Esophagus squamous epithelium (tissue), 5 donors: ENCODE measurements around the gene CDH12. TPM values are rescaled to one million over a fixed set of nuclear protein-coding genes. Genes with fewer than 3 reads are reported as not detected.

Experiments
- DNase-seq: peaks from one replicate; lab custom pipeline; 2025; lab: John Stamatoyannopoulos, UW
- H3K27ac ChIP-seq, 4 donors: fragments of 200-600 bp; sonication (generic); one replicate each; pipeline ENCODE4 v1.5.1; 2016 to 2019; ENCODE audit warnings: mild to moderate bottlenecking in 1 of 4
- H3K27me3 ChIP-seq, 4 donors: fragments of 200-600 bp; sonication (generic); 1 replicate in 3 of 4; 2 replicates in 1 of 4; pipeline versions ENCODE4 v1.5.1 to v1.6.0; 2017 to 2021; ENCODE audit warnings: antibody characterized with exemption in 1 of 4
- H3K36me3 ChIP-seq, 3 donors: fragments of 200-600 bp; sonication (generic); one replicate each; pipeline ENCODE4 v1.5.1; 2016 to 2019
- H3K4me1 ChIP-seq, 3 donors: fragments of 200-600 bp; sonication (generic); one replicate each; pipeline ENCODE4 v1.5.1; 2017 to 2019
- H3K4me3 ChIP-seq, 4 donors: fragments of 200-600 bp; sonication (generic); 1 replicate in 3 of 4; 2 replicates in 1 of 4; pipeline ENCODE4 v1.5.1; 2016 to 2019; ENCODE audit warnings: mild to moderate bottlenecking in 2 of 4, moderate library complexity in 1 of 4
- H3K9me3 ChIP-seq, 3 donors: fragments of 200-600 bp; sonication (generic); one replicate each; pipeline ENCODE4 v1.5.1; 2016 to 2019
- POLR2A ChIP-seq, 4 donors: fragments of 450-650 bp; IDR thresholded peaks; one replicate each; pipeline ENCODE4 v1.6.1; 2017; ENCODE audit warnings: antibody characterized with exemption in 4 of 4, mild to moderate bottlenecking in 4 of 4, moderate library complexity in 3 of 4
- WGBS, 2 donors: methylation state at CpG; one replicate each; pipeline ENCODE4 v1.1.5; 2018; 5-methylcytosine and 5-hydroxymethylcytosine counted together
- intact Hi-C: fragments of 100-400 bp; cut with DNase I; formaldehyde crosslinking; loops from one replicate; pipeline ENCODE4 v1.15.0; 2022
- total RNA-seq, 4 donors: library from RNA; depleted of rRNA; stranded (reverse); fragments of >200 nt; gene quantifications; one replicate each; pipeline ENCODE4 v1.1.0, GENCODE V29; 2016
- TF ChIP-seq, protein P1 (sequence below), 6 experiments: fragments of 450-650 bp in 4 of 6; fragments of 200-600 bp in 2 of 6; sonication (generic) in 2 of 6; IDR thresholded peaks; one replicate each; pipeline ENCODE4 v1.5.1; 2016 to 2019; ENCODE audit warnings: antibody characterized with exemption in 6 of 6, mild to moderate bottlenecking in 4 of 6, moderate library complexity in 4 of 6
- donor health status: DM: yes; HTN: yes; CAD: no.

CDH12 gene
- total RNA-seq, 4 donors from 2014 or later: not detected

DNA sequence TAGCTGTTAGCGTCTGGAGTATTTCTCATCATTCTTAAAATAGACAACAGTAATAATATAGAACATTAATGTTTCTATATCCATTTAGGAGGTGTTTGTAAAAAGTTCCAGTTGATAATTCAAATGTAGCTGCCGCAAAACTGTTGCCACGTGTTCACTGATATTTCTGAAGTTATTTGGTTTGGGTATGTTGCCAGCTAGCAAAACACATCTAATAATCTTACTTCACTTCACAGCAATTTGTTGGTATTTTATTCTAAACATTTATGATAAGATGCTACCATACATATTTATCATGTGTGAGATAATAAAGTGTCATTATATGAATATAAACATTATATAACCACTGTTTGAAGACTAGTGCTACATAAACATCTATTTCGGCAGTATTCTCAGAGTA lies 101.6 kb downstream of the CDH12 start:
- intact Hi-C loops: no loop called here
- DNase-seq: no peak
- Histone ChIP-seq H3K4me3 (no peak overlapping the region), H3K36me3 (no peaks in the 10 kb centered on the region), H3K27me3 (no peaks in the 10 kb centered on the region), H3K9me3 (no peaks in the 10 kb centered on the region), H3K4me1 (no peaks in the 10 kb centered on the region), H3K27ac (no peak overlapping the region)
- TF ChIP-seq, protein P1, sequence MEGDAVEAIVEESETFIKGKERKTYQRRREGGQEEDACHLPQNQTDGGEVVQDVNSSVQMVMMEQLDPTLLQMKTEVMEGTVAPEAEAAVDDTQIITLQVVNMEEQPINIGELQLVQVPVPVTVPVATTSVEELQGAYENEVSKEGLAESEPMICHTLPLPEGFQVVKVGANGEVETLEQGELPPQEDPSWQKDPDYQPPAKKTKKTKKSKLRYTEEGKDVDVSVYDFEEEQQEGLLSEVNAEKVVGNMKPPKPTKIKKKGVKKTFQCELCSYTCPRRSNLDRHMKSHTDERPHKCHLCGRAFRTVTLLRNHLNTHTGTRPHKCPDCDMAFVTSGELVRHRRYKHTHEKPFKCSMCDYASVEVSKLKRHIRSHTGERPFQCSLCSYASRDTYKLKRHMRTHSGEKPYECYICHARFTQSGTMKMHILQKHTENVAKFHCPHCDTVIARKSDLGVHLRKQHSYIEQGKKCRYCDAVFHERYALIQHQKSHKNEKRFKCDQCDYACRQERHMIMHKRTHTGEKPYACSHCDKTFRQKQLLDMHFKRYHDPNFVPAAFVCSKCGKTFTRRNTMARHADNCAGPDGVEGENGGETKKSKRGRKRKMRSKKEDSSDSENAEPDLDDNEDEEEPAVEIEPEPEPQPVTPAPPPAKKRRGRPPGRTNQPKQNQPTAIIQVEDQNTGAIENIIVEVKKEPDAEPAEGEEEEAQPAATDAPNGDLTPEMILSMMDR (IDR thresholded peaks at IDR 0.05): no peak
- TF ChIP-seq POLR2A (IDR thresholded peaks at IDR 0.05): no peak
- 62% methylated on average over 4 of the region's 4 CpGs for WGBS, 2 donors

DNA sequence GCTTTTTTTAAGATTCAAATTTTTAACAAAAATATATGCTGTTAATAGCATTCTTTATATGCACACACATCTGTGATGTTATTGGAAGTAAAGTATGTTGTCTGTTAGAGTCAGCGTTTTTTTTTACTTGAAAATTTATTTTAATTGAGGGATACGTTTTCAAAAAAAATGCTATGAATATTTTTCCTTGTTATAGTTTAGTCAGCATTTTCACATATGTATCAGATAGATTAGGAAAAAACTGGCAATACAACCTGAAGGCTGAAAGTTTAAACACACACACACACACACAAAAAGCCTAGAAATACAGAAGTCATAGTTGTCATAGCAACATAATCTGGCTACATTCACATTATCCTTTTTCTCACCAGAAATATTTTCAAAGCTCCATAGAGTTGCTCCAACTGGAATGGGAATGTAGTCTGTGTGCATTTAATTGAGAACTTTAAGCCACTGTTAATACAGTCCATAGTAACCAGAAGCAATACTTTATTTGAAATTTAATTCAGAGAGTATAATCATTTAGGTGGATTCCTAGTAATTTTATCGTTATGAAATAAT lies 116.6 kb downstream of the CDH12 start:
- Histone ChIP-seq H3K9me3 (no peaks in the 10 kb centered on the region), H3K4me1 (no peaks in the 10 kb centered on the region), H3K4me3 (no peak overlapping the region), H3K27me3 (no peaks in the 10 kb centered on the region), H3K36me3 (no peaks in the 10 kb centered on the region), H3K27ac (no peak overlapping the region)
- intact Hi-C loops: no loop called here
- WGBS, 2 donors: 48 to 50% methylated on average over 3 of the region's 3 CpGs
- TF ChIP-seq POLR2A (IDR thresholded peaks at IDR 0.05): no peak
- TF ChIP-seq, protein P1 (IDR thresholded peaks at IDR 0.05): no peak
- DNase-seq: no peak

DNA sequence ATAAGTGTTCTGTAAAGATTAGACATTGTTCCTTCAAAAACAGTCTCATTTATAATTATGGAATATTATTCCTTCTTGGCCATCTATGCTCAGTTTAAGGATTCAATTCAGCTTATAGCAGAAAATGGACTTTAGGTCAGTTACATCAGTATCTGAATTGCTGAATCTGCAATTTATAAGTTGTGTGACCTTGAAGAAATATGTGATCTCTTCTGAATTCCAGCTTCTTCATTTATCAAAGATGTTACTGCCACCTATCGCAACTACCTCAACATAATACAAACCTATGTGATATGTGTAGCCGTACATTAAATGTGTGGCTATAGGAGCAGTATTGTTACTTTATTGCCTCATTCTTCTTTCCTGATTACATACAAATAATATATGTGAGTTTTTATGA lies 118.2 kb downstream of the CDH12 start:
- Histone ChIP-seq H3K36me3 (no peaks in the 10 kb centered on the region), H3K27me3 (no peaks in the 10 kb centered on the region), H3K4me1 (no peaks in the 10 kb centered on the region), H3K27ac (no peak overlapping the region), H3K4me3 (no peak overlapping the region), H3K9me3 (no peaks in the 10 kb centered on the region)
- TF ChIP-seq, protein P1 (IDR thresholded peaks at IDR 0.05): no peak
- no peak for TF ChIP-seq POLR2A (IDR thresholded peaks at IDR 0.05)
- WGBS, 2 donors: 81 to 85% methylated on average over 2 of the region's 2 CpGs
- intact Hi-C loops: no loop called here
- DNase-seq: no peak

DNA sequence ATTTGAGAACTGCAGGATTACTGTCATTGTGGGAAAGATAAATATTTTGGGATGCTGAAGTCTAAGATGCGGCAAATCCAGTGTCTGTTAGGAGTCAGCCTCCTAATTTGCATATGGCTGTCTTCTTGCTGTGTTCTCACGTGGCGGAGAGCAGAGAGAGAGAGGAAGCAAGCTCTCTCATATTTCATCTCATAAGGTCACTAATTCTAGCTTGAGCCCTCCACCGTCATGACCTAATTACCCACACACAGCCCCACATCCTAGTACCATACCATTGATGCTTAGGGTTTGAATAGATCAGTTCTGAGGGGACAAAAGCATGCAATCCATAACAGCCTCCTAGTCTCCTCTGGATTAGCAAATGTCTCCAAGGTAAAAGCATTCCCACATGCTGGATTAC lies 124.5 kb downstream of the CDH12 start:
- Histone ChIP-seq H3K4me3 (no peak overlapping the region), H3K4me1 (no peaks in the 10 kb centered on the region), H3K36me3 (no peaks in the 10 kb centered on the region), H3K27ac (no peak overlapping the region), H3K27me3 (no peaks in the 10 kb centered on the region), H3K9me3 (no peaks in the 10 kb centered on the region)
- no peak for DNase-seq
- no peak for TF ChIP-seq POLR2A (IDR thresholded peaks at IDR 0.05)
- TF ChIP-seq, protein P1 (IDR thresholded peaks at IDR 0.05): no peak
- intact Hi-C loops: no loop called here
- 57 to 60% methylated on average over 4 of the region's 4 CpGs for WGBS, 2 donors

DNA sequence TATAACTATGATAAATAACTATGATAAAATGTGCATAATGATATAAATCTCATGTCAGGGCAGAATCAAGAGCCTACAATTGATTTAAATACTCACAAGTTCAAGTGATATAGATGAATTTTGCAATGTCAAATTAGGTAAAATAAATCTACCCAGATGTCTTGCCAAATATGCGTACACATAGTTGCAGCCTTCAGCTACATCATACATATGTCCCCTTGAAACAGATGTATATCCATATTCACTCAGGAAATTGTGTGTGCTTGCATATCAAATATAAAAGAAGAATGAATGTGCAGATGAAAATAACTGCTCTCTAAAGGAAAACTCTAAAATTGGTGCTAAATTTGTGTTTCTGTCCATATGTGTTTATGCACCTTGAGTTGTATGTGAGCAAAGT lies 130.7 kb downstream of the CDH12 start:
- Histone ChIP-seq H3K9me3 (peaks cover 0 to 4% (median 0%) of the 10 kb centered on the region in 3 donors), H3K4me1 (no peaks in the 10 kb centered on the region), H3K27ac (no peak overlapping the region), H3K36me3 (no peaks in the 10 kb centered on the region), H3K4me3 (no peak overlapping the region), H3K27me3 (no peaks in the 10 kb centered on the region)
- intact Hi-C loops: no loop called here
- TF ChIP-seq POLR2A (IDR thresholded peaks at IDR 0.05): no peak
- TF ChIP-seq, protein P1 (IDR thresholded peaks at IDR 0.05): no peak
- 88 to 100% methylated on average over 1 of the region's 1 CpG for WGBS, 2 donors
- DNase-seq: no peak
